Upper lobe of left lung (tissue), 6 donors: ENCODE results near the gene ADGRD1. TPM values are rescaled to one million over a fixed set of nuclear protein-coding genes. Genes with fewer than 3 reads are reported as not detected.
"Not testable (repeated sequence)": the region's sequence is repeated elsewhere in the genome, so short reads cannot be mapped to it uniquely, and the experiment has no call there.

Experiments
- ATAC-seq, 2 donors: fragments of 200-7000 bp; cut with Tn5 transposase; one replicate each; pipeline ENCODE4 v1.9.1; 2022; ENCODE audit warnings: mild to moderate bottlenecking in 2 of 2, moderate library complexity in 2 of 2; ENCODE audit not compliant: low FRiP score in 2 of 2
- DNase-seq, 2 donors: peaks; one replicate each; pipeline ENCODE4 v3.0.0-alpha.2; 2019 to 2020
- H3K27ac ChIP-seq, 4 donors: fragments of 200-600 bp; sonication (generic); one replicate each; pipeline ENCODE4 v1.5.1; 2016 to 2019
- H3K27me3 ChIP-seq, 4 donors: fragments of 200-600 bp; sonication (generic); one replicate each; pipeline ENCODE4 v1.5.1; 2017 to 2019
- H3K36me3 ChIP-seq, 4 donors: fragments of 200-600 bp; sonication (generic); one replicate each; pipeline ENCODE4 v1.5.1; 2016 to 2019
- H3K4me1 ChIP-seq, 4 donors: fragments of 200-600 bp; sonication (generic); one replicate each; pipeline ENCODE4 v1.5.1; 2018 to 2019
- H3K4me3 ChIP-seq, 4 donors: fragments of 200-600 bp; sonication (generic); one replicate each; pipeline ENCODE4 v1.5.1; 2017 to 2019; ENCODE audit warnings: mild to moderate bottlenecking in 2 of 4, moderate library complexity in 1 of 4
- H3K9me3 ChIP-seq, 4 donors: fragments of 200-600 bp; sonication (generic); one replicate each; pipeline ENCODE4 v1.5.1; 2018 to 2019
- EP300 ChIP-seq, 4 donors: sonication (generic); formaldehyde crosslinking; IDR thresholded peaks; one replicate each; pipeline ENCODE4 v1.5.1; 2017; ENCODE audit warnings: antibody characterized with exemption in 4 of 4, control low read depth in 2 of 4
- POLR2A ChIP-seq, 4 donors: fragments of 450-650 bp; IDR thresholded peaks; one replicate each; pipeline ENCODE4 v1.5.1; 2016 to 2017; ENCODE audit warnings: antibody characterized with exemption in 4 of 4, mild to moderate bottlenecking in 2 of 4
- POLR2AphosphoS5 ChIP-seq, 2 donors: sonication (generic); formaldehyde crosslinking; IDR thresholded peaks; one replicate each; pipeline ENCODE4 v1.5.1; 2017; ENCODE audit warnings: antibody characterized with exemption in 2 of 2
- WGBS, 2 donors: methylation state at CpG; one replicate each; pipeline ENCODE4 v1.1.5; 2017 to 2018; 5-methylcytosine and 5-hydroxymethylcytosine counted together
- total RNA-seq, 6 donors: library from RNA; depleted of rRNA in 4 of 6; stranded (reverse); fragments of >200 nt in 4 of 6; gene quantifications; one replicate each; pipeline versions ENCODE4 v1.1.0 to v1.2.1, GENCODE V29; 2016 to 2021
- TF ChIP-seq, protein P1 (sequence below), 6 experiments: fragments of 450-650 bp in 4 of 6; fragments of 200-600 bp in 2 of 6; sonication (generic) in 2 of 6; IDR thresholded peaks; one replicate each; pipeline ENCODE4 v1.5.1; 2016 to 2019; ENCODE audit warnings: antibody characterized with exemption in 6 of 6
- donor health status: DM: no; HTN: no; CAD: no; lungs with moderate emphysema.
- donor health status: DM: no; HTN: yes; CAD: no; lungs with severe emphysema.

ADGRD1 gene
- total RNA-seq, 6 donors from 2014 or later, result 84.2 to 124 (median 94.7) TPM

DNA sequence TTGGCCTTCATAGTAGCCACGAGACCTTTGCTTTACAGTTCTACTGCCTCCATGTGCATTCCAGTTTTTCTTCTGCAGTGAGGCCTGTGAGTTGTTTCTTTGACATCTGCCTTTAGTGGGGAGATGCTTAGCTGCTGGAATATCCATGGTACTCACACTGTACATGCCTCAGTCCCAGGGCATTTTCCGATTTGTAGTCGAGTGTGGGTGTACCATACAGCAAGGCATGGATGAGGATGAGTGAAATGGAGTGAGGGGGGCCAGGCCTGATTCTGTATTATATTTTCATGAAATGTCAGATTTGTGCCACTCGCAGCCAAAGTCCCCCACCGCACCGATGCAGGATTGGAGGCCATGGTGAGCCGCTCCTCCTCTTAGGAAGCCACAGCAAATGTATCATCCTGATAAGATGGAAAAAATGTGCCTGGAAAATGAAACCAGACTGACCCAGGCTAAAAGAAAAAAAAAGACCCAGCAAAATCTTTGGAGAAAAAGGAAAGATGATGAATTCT lies 173.0 kb downstream of the ADGRD1 start:
- no peaks in the 10 kb centered on the region for H3K9me3 ChIP-seq
- no peaks in the 10 kb centered on the region for H3K27me3 ChIP-seq
- DNase-seq (no peak), ATAC-seq (no peak)
- 94 to 96% methylated on average over 7 of the region's 7 CpGs for WGBS, 2 donors
- H3K4me1 ChIP-seq, result no peaks in the 10 kb centered on the region
- TF ChIP-seq POLR2AphosphoS5 (IDR thresholded peaks at IDR 0.05), result no peak
- TF ChIP-seq, protein P1, sequence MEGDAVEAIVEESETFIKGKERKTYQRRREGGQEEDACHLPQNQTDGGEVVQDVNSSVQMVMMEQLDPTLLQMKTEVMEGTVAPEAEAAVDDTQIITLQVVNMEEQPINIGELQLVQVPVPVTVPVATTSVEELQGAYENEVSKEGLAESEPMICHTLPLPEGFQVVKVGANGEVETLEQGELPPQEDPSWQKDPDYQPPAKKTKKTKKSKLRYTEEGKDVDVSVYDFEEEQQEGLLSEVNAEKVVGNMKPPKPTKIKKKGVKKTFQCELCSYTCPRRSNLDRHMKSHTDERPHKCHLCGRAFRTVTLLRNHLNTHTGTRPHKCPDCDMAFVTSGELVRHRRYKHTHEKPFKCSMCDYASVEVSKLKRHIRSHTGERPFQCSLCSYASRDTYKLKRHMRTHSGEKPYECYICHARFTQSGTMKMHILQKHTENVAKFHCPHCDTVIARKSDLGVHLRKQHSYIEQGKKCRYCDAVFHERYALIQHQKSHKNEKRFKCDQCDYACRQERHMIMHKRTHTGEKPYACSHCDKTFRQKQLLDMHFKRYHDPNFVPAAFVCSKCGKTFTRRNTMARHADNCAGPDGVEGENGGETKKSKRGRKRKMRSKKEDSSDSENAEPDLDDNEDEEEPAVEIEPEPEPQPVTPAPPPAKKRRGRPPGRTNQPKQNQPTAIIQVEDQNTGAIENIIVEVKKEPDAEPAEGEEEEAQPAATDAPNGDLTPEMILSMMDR (IDR thresholded peaks at IDR 0.05), result no peak
- no peak for TF ChIP-seq POLR2A (IDR thresholded peaks at IDR 0.05)
- TF ChIP-seq EP300 (IDR thresholded peaks at IDR 0.05), result no peak
- H3K36me3 ChIP-seq, result peaks cover 0 to 8% (median 3%) of the 10 kb centered on the region in 4 donors
- no peak overlapping the region for H3K4me3 ChIP-seq
- H3K27ac ChIP-seq, result no peak overlapping the region

- ATAC-seq, result no peak
- WGBS, 2 donors, result 83 to 100% methylated on average over 1 to 5 of the region's 6 CpGs
- peaks cover 0 to 7% (median 2%) of the 10 kb centered on the region in 4 donors for H3K36me3 ChIP-seq
- no peaks in the 10 kb centered on the region for H3K27me3 ChIP-seq
- no peak overlapping the region for H3K4me3 ChIP-seq
- peak; percentile 12 to 44 for DNase-seq
- TF ChIP-seq, protein P1 (IDR thresholded peaks at IDR 0.05), result no peak
- no peaks in the 10 kb centered on the region for H3K9me3 ChIP-seq
- peaks cover 0 to 6% (median 3%) of the 10 kb centered on the region in 4 donors for H3K4me1 ChIP-seq
- H3K27ac ChIP-seq, result no peak overlapping the region
Observed at GRCh38 chr12:131128556-131128955, 174.8 kb downstream of the ADGRD1 start.

- not testable (repeated sequence) for H3K27me3 ChIP-seq, H3K36me3 ChIP-seq, H3K4me1 ChIP-seq, H3K4me3 ChIP-seq, H3K9me3 ChIP-seq, H3K27ac ChIP-seq, ATAC-seq
- WGBS, 2 donors, result 65 to 90% methylated on average over 7 to 16 of the region's 20 CpGs
- DNase-seq, result peak; percentile 10 to 56
Observed at GRCh38 chr12:131128966-131129619, 175.4 kb downstream of the ADGRD1 start.

DNA sequence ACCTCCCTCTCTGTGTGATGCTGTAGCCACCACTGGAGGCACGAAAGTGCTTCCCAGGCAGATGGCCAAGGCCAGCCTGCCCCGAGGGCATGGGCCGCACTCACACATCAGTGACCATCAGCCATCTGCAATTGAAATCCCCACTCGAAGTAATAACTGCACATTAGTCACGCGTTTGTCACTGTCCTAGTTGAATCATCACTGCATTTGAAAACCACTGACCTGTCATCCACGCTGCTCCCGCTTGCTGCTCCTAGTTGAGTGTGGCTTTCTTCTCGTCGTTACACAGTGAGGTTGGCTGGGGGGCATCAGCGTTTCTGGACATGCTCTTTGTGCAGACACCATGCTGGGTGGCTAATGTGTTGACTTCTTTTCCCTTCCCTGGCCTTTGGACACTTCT lies 176.1 kb downstream of the ADGRD1 start:
- Histone ChIP-seq H3K4me1 (peaks cover 0 to 6% (median 3%) of the 10 kb centered on the region in 4 donors), H3K9me3 (no peaks in the 10 kb centered on the region), H3K4me3 (no peak overlapping the region), H3K36me3 (peaks cover 0 to 7% (median 2%) of the 10 kb centered on the region in 4 donors), H3K27ac (no peak overlapping the region), H3K27me3 (no peaks in the 10 kb centered on the region)
- ATAC-seq (no peak), DNase-seq (peak; percentile 14 to 41)
- TF ChIP-seq, protein P1 (IDR thresholded peaks at IDR 0.05), result no peak
- TF ChIP-seq EP300 (IDR thresholded peaks at IDR 0.05) (no peak), POLR2AphosphoS5 (IDR thresholded peaks at IDR 0.05) (no peak), POLR2A (IDR thresholded peaks at IDR 0.05) (no peak)
- WGBS, 2 donors, result 87 to 88% methylated on average over 11 of the region's 11 CpGs

- H3K27me3 ChIP-seq, result no peaks in the 10 kb centered on the region
- TF ChIP-seq POLR2AphosphoS5 (IDR thresholded peaks at IDR 0.05) (no peak), POLR2A (IDR thresholded peaks at IDR 0.05) (no peak), EP300 (IDR thresholded peaks at IDR 0.05) (no peak)
- TF ChIP-seq, protein P1 (IDR thresholded peaks at IDR 0.05), result no peak
- no peak overlapping the region for H3K4me3 ChIP-seq
- DNase-seq (peak; percentile 12 to 75), ATAC-seq (peak; percentile 13 to 14)
- H3K36me3 ChIP-seq, result peaks cover 0 to 10% (median 2%) of the 10 kb centered on the region in 4 donors
- no peak overlapping the region for H3K27ac ChIP-seq
- no peaks in the 10 kb centered on the region for H3K9me3 ChIP-seq
- peaks cover 0 to 6% (median 3%) of the 10 kb centered on the region in 4 donors for H3K4me1 ChIP-seq
- WGBS, 2 donors, result 91 to 92% methylated on average over 27 to 28 of the region's 30 CpGs
Observed at GRCh38 chr12:131130311-131130911, 176.7 kb downstream of the ADGRD1 start.
